LHCN-M2 (cell line): ENCODE measurements around the gene BEND5. TPM values are rescaled to one million over a fixed set of nuclear protein-coding genes. Genes with fewer than 3 reads are reported as not detected.

Source experiments
- DNase-seq: peaks from one replicate; pipeline ENCODE4 v3.0.0-alpha.2; 2012; ENCODE audit warnings: low read depth
- total RNA-seq: library from RNA; depleted of rRNA; stranded (reverse); fragments of >200 nt; gene quantifications from 2 replicates; pipeline ENCODE4 v1.2.3, GENCODE V29; 2014

BEND5 gene
- total RNA-seq, 1 experiment from 2014 or later = 0.29 TPM

DNA sequence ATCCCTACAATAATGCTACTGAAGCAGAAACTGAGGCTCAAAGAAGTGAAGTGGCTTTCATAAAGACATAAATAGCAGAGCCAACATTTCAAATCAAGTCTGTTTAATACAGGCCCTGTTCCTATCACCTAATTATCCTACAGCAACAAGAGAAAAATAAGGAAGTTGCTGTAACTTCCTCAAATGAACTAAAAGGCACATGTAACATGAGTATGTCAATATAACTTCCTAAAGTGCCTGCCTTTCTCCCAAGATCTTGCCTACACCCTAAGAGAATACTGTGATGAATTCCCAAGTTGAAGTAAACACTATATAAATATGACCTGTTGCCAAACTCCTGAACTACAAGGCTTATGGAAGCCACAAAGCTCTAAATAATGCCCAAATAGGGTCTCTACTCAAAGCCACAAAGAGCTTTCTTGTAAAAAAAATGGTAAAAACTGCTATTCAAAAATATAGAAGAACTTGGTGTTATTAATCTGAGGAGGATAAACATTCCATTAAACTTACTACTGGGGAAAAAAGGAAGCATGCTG lies 8.6 kb downstream of the BEND5 start:
- DNase-seq = peak; percentile 5

DNA sequence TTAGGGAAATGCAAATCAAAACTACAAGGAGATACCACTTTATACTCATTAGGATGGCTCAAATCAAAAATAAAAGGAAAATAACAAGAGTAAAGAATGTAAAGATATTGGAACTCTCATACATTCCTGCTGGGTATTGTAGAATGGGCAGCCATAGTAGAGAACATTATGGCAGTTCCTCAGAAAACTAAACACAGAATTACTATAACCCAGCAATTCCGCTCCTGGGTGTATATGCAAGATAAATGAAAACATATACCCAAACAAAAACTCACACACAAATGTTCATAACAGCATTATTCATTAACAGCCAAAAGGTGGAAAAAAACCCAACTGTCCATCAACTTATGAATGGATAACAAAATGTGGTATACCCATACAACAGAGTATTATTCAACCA lies 11.4 kb downstream of the BEND5 start:
- DNase-seq = no peak

DNA sequence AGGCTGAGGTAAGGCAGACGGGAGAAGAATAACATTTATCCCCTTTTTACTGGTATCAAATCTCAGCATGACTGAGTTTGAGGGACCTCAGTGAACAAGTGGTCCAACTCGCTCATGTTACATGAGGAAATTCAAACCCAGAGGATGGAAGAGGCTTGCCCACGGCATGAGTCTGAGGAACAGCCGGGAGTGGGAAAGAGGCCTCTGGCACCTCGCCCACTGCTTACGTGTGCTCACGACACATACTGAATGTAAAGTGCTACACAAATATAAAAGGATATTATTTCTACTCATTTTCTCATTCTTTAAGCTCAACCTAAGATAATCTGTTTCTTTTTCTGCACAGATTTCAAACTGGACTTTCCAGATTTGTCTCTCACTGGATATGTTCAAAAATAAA lies 14.7 kb downstream of the BEND5 start:
- peak; percentile 9 for DNase-seq

DNA sequence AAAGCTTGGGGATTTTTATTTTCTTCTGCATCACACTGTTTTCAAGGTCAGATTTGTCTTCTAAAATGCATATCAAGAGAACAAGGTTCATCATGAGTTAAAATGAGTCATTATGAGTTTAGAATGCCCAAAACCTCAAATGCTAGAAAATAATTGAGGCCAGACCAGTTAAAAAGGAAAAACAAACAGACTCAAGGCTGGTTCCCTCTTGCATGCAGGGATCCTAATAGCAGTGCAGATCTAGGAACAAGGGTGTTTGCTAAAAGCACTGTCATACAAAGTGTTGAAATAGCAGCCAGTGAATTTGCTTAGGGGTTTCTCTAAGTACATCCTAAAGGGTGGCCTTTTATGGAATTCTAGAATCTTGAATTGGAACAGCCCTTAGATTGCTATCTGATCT lies 15.3 kb downstream of the BEND5 start:
- peak; percentile 21 for DNase-seq

DNA sequence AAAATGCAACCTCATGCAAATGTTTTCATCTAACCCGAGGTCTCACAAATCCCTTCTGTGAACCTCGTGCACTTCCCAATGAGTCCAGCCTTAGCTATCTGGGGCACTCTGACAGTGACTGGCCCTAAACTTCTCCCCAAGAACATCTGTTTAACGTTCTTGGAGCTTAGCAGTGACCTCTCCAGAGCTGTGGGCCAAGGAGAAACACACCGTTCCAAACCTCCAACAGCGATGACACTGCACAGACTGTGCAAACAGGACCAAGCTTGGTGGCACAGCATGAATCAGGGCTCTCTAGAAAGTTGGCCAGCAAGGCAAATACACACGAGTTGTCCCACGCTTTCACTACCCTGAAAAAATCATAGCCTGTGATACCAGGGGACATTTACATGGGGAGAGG lies 15.8 kb downstream of the BEND5 start:
- no peak for DNase-seq

DNA sequence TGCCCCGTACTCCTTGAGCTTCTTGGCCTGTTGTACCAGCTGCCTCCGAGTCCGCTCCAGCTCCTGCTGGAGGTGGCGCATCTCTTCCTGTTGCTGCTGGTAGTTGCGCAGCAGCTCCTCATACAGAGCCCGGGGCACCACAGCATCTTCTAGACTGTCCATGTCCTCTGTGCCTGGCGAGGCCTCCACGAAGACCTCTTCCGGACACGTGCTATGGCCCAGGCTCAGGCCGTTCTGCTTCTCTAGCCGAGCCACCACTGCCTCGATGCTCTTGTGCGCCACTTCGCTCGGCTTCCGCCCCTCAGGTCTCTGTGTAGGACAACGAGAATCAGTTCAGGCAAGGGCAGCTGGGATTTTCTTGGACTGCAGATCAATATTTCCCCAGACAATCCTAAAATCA lies 17.7 kb downstream of the BEND5 start:
- no peak for DNase-seq

DNA sequence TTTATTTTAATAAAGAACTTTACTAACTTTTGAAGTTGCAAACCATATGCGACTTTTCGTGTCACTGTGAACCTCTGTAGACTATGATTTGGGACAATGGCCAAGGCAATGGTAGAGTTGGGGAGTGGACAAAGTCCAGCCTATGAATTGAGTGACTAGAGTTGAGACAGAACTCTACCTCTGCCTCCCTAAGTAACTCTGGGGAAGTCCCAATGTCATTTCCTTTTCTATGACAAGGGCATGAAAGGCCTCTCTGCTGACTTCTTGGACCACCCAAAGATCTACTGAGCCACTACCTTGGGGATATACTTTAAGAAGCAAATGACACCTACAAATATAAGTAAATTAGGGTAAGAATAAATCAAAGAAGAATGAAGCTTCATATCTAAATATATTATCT lies 19.3 kb downstream of the BEND5 start:
- DNase-seq = no peak

DNA sequence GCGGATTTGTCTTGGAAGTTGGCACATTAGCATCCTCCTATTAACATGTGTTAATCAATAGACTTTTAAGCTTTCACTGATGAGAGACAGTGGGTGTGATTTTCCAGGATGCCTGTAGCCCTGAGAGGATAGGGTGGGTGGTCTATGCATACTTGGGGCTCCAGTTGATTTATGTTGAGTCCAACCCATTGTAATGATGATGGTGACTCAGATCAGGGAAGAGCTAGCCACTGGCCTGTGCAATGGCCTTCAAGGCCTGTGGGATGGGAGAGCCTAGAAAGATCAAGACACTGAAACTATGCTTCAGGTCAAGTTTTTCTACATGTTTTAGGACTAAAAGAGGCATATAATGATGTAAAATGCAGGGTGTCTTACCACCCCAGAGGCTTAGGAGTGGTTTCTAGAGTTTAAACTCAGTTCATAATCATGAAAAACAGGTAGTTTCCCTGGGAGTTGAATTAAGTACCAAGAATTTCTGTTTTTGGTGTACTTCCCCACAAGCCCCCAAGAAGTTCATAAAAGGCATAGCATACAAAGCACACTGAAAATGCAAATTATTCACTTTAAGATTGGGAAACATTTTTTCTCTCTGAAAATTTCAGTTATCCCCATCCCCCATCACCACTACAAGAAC lies 19.9 kb downstream of the BEND5 start:
- no peak for DNase-seq

DNA sequence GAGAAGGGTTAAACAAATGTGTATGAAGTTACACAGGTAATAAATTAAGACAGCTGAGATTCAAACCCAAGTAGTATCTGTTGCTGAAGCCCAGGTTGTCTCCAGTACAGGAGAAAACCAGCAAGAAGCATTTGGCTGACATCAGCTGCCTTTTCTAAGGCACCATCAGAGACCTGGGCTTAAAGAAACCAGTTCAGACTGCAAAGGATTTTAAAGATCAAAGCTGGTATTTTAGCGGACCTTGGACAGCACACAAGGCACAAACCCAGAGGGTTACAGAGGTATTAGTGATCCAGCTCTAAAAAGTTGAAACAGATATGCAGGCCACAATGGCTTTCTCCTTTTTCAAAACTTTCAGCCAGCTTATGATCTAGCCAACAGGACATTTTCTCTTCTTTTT lies 23.4 kb downstream of the BEND5 start:
- no peak for DNase-seq

DNA sequence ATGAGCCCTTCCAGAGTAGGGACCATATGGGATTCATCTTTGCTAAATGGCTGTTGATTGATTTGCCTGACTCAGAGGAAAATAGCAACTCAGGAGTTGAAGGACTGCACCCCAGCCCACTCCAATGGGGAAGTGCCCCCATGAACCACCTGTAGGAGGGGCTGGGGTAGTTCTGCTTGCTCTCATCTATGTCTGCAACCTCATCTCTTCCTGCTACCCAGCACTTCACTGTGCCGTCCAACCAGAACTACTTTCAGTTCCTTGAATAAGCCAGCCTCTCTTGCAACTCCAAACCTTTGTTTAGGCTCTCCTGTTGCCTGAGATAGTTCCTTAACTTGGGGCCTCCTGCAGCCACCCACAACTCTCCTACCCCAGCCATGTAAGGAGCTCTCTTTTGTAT lies 26.6 kb downstream of the BEND5 start:
- no peak for DNase-seq

DNA sequence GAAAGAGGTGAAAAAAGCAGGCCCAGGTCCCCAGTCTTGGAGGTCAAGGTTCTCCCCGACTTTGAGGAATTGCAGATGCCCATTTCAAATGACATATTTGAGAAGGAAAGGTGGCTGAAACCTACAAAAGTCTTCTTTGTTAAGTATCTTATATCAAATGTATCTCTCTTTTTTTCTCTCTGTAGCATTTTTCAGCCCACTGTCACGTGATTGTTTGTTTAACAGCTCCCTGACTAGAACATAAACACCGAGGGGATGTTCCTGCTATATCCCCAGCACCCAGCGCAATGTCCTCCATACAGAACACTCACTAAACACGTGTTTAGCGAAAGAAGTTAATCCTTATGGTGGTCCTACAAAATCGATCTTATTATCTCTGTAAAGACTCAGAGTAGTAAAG lies 27.6 kb downstream of the BEND5 start:
- no peak for DNase-seq

DNA sequence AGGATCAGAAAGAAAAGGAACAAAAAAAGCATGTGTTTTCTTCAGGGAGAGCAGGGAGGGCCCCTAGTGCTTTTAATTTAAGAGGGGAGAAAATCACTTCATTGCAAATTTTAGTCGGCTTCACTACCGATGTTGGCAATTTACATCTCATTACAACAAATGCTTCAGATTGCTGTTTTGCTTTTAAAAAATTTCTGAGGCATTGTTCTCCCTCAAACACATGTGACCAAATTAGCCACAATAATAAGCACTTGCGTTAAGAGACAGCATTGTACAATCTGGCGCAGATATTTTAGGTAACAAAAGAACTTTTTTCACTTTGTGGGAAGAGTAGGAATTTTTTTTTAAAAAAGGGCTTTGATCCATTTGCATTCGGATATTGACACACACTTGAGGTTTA lies 29.8 kb downstream of the BEND5 start:
- DNase-seq = no peak

DNA sequence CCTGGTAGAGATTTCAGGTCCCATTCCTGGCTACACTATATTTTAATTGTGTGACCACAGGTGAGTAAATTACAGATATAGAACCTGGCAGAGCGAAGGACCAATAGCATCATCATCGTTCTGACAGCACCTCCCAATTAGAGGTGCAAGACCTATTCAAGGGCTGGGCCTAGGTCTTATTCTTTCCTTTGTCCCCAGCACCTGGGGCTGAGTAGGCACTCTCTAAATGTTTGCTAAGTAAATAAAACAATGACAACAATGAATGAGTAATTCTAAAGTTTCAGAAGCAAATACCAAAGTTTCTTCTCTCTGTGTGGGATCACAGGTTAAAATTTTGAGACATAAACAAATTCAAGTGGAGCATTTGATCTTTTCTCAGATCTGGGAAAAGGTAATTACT lies 32.7 kb downstream of the BEND5 start:
- no peak for DNase-seq

DNA sequence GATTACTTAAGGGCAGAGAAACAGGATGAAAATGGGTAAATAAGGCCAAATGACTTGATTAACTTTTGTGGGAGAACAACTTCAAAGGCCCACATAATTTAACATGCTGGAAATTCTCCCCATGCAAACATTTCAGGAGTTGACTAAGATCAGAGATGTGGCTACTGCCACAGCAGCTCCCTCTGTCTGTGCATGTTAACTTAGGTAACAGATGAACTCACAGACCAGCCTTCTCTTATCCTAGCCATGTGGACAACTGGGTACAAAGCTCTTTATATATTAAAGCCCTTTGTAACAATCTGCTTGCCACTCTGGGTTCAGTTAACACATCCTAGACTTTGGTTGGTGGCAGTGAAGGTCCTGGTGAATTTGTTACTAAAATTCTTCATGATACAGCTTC lies 33.2 kb downstream of the BEND5 start:
- DNase-seq = no peak

DNA sequence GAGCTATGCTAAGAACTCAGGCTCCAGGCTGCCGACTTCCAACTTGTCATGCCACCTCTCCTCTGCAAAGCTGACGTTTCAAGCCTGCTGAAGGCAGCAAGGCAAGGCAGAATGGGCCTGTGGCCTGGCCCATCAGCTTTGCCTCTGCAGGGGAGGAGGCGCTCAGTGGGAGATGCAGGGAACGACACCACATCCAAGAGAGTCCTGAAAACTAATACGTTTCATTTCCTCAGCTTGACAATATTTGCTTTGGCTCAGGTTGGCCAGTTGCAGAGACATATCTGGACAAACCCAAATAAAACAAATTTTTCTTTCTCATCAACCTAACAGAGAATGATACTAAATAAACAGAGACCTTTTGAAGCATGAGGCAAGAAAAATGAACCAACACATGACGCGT lies 35.3 kb downstream of the BEND5 start:
- no peak for DNase-seq

DNA sequence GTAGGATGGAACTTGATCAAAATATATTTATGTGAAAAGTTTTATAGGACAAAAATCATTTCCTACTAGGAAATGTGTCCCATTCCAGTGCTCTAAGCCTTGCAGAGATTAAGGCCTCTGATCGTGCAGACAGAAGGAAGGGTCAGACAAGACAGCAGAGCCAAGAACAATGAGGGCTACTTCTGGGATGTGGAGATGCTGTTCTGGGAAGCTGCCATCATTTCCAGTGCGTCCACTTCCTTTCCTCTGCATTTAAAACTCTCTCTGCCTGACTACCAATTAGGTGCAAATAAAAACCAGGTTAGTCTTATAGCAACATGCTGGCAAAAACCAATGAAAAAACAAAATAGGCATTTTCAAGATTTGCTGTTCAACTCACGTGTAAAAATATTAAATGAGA lies 36.1 kb downstream of the BEND5 start:
- no peak for DNase-seq

DNA sequence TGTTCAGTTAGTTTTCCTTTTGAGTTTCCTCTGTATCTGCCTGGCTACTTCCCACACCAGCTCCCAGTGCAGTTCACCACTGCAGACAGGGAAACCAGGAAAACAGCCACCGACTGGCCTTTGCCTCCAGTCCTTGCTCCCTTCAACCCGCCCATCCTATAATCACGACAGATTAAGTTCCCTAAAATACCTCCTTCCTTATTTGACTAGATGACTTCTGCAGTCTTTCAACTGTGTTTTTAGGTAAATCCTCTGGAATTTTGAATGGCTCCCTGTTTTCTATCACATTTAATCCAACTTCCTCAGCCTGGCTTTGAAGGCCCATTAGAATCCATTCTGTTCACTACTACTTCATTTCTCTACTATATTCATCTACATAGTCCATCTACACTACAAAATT lies 37.6 kb downstream of the BEND5 start:
- no peak for DNase-seq

DNA sequence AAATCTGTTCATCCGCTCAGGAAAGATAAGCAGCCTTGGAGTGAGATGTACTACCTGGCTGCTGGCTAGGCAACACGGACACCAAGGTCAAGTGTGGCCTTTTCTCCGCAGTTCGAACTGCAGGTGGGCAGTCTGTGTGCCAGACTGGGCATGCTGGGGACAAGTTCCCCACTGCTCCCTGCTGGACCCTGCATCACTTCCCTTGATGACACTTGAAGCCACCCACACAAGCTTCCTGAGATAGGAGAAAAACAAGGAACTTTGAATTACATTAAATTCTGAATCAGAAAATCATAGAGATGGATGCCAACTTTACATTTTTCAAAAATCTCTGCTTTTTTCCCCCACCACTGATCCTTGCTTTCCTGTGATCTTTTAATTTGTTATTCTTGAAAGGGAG lies 38.3 kb downstream of the BEND5 start:
- DNase-seq = no peak

DNA sequence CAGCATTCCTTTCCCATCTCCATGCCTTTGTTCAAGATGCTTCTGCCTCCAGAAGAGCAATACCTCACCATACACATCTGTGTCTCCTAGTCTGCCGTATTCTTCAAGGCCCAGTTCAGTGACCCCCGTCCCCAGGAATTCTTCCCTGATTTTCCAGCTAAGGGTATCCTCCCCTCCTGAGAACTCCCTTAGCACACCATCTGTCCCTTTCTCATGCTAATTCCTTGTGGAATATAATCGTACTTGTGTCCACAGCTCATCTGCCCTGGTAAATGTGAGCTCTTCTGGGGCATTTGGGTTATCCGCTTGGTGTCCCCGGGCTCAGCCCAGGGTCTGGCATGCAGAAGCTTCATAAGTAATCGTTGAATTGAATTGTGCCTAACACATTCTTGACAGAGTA lies 40.9 kb downstream of the BEND5 start:
- no peak for DNase-seq

DNA sequence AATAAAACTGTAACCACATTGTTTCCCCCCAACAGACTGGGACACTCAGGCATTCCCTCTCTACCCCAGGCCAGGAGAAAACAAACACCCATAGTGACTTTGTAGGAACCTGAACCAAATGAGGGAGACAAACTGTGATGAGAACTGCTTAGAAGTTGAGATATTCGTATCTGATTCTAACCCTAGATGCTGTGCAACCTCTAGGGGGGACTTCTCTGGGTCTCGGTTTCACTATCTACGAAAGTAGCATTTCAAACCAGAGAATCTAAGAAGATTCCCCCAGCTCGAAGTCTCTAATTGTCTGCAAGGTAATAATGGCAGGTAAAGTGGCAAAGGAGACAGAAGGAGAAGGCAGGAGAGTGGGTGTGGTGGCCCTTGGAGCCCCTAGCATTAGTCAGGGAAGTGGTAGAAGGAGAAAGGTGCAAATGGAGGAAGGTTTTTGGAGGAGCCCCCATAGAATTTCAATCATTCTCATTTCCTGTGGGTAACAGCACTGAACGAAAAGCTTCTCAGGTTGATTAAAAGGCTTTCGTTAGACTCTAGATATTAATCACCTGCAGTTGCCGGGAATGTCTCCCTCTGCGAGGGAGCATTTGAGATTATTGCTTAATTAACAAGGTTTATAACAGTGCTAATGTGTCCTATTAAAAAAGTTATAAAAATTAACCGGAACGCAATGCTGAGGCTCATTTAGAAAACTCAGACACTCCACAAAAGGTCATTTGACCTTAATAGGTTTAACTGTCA lies 46.4 kb downstream of the BEND5 start:
- no peak for DNase-seq

DNA sequence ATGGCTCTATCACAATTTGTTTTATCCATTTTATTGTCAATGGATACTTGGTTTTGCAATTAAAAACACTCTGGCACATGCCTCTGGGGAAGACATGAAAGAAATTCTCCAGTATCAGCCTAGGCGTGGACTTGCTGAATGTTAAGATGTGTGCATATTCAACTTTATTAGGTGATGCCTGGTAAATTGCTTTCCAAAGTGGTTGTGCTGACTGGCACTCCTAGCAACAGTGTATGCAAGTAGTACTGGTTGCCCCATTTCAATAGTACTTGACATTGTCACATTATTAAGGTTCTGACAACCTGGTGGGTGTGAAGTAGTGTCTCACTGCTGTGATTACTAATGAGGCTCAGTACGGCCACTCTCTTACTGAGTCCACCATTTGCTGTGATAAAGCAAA lies 48.1 kb downstream of the BEND5 start:
- no peak for DNase-seq

DNA sequence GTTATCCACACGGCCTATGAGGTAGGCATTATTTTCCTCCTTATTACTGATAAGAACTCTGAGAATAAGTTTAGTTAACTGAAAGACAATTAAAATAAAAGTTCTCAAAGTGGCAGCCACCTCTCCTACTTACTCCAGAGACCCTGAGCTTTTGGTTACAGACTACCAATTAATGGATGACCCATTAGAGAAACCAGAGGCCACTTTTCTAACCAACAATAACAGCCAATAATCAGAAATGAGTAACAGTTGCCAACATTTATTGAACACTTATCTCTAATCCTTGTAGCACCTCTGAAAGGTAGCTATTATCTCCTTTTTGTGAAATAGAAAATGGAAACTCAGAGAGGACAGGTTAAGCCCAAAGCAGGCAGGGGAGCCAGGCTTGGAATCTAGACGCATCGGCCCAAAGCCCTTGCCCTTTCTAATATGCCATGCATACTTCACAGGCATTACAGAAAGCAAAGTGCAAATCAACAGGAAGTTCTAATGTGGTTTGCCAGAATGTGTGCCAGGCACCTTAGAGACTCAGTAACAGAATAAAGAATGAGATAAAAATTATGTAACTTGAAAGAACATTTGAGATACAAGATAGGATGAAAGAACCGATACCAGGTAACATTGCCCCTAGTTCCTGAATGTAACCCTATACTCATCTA lies 50.0 kb downstream of the BEND5 start:
- DNase-seq = no peak

DNA sequence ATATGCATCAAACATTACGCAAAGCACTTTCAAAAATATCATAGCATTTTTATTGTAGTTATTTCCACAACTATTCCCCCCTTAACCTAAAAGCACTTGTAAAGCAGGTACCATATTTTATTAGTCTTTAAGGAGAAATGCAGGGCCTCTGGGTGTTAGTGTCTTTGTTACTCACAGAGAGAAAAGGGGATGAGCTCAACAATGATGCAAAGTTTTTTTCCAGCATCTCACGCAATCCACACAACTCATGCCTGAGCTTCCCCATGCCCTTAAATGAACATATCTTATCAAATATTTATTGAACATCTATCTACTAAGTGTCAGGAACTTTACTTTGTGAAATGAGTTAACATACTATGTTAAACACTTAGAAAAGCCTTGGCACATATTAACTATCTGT lies 50.6 kb downstream of the BEND5 start:
- DNase-seq = no peak
